ENCODE measurements around the gene ARHGEF28. TPM values are rescaled to one million over a fixed set of nuclear protein-coding genes. Genes with fewer than 3 reads are reported as not detected.

Gene ARHGEF28
- total and polyA plus RNA-seq, 10 of the 15 experiments (the other 5 are each of a cell fraction or from before 2014, with no cell fraction given), result 0.10 to 0.72 (median 0.22) TPM; not detected in 2

DNA sequence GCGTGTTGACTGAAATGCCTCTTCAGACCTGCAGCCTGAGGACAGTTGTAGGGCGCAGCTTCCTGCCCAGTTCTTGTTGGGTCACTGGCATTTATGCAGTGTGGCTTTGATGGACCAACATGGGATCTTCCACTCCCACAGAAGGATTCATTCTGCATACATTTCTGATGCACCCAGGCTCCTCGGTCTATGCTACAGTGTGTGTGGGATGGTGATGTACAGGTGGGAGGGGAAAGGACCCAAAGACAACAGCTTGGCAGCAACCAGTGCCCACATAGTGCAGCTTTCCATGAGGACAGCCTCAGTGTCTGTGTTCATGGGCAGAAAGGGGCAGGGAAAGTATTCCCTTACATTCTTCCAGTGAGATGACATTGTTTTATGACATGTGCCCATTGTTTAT, 237.9 kb downstream of the ARHGEF28 start:
- no peak for ATAC-seq
- 15% methylated on average over 3 of the region's 3 CpGs for WGBS (ENCODE audit: insufficient coverage, insufficient replicate concordance, low lambda C conversion rate, missing lambda C conversion rate)
- Histone ChIP-seq H3K79me2 (ENCODE audit: control insufficient read depth, insufficient read depth, low read length) (no peaks in the 10 kb centered on the region), H3K9ac (ENCODE audit: control insufficient read depth, insufficient read depth, low read length) (no peak overlapping the region), H2AFZ (ENCODE audit: control insufficient read depth, low read depth, low read length) (no peak overlapping the region), H3K4me2 (ENCODE audit: control insufficient read depth, insufficient read depth) (no peak overlapping the region), H3K27me3 (replicated peaks in 1 of 2; ENCODE audit: control insufficient read depth in 2 of 2, insufficient read depth in 2 of 2, low read length in 1 of 2) (no peaks in the 10 kb centered on the region), H3K27ac (ENCODE audit: control insufficient read depth, insufficient read depth) (no peak overlapping the region), H3K36me3 (ENCODE audit: control insufficient read depth in 2 of 2, insufficient read depth in 2 of 2, low read length in 1 of 2) (no peaks in the 10 kb centered on the region; a peak in 1 of 4 replicates), H3K9me3 (replicated peaks; ENCODE audit: control insufficient read depth, insufficient read depth, low read length) (no peaks in the 10 kb centered on the region), H3K4me1 (ENCODE audit: control insufficient read depth, insufficient read depth, low read length) (no peaks in the 10 kb centered on the region), H3K4me3 (no peak overlapping the region), H4K20me1 (ENCODE audit: control insufficient read depth, insufficient read depth) (no peaks in the 10 kb centered on the region)
- SMC1A ChIA-PET (ENCODE audit: uncharacterized antibody, unreplicated experiment), result interaction anchor here (1.1 kb wide), 1 partner anchor 9 kb away, joined by 4 read pairs; no protein-coding TSS in a partner anchor
- intact Hi-C loops (cut with micrococcal nuclease; ENCODE audit: unreplicated experiment) (no loop called here), in situ Hi-C loops (cut with MboI) (no loop called here)
- no TSS peak for BruUV-seq (replicated peaks)
- POLR2A ChIA-PET, result no interaction called here
- TF ChIP-seq POLR2AphosphoS2 (IDR thresholded peaks at IDR 0.05; ENCODE audit: low read depth, low read length) (no peak), NBN (IDR thresholded peaks at IDR 0.05) (no peak), CREB1 (IDR thresholded peaks at IDR 0.05; ENCODE audit: low read depth) (no peak)
- CTCF ChIA-PET, result no interaction called here
- no peak for DNase-seq (ENCODE audit: low read depth, low spot score)
- no peak for FAIRE-seq
- RAD21 ChIA-PET (ENCODE audit: unreplicated experiment), result no interaction called here

DNA sequence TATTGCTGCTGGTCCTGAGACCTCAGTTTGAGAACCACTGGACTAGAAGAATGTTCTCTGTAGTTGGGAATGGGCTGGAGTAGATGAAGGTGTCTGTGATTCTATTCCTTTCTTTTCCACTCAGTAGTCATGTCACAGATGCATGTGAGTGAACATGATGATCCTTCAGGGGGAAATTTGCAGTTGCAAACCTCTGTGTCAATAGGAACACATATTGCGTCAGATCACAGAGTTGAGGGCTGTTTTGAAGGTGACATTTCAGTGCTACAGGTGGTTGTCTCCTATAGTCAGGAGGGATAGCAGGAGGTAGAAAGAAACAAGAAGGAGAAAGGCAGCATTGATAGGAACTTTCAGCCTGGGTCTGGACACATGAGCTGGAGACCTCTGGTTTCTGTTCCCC, 239.3 kb downstream of the ARHGEF28 start:
- Histone ChIP-seq H2AFZ (ENCODE audit: control insufficient read depth, low read depth, low read length) (no peak overlapping the region), H3K36me3 (ENCODE audit: control insufficient read depth in 2 of 2, insufficient read depth in 2 of 2, low read length in 1 of 2) (no peaks in the 10 kb centered on the region; a peak in 1 of 4 replicates), H4K20me1 (ENCODE audit: control insufficient read depth, insufficient read depth) (no peaks in the 10 kb centered on the region), H3K27ac (ENCODE audit: control insufficient read depth, insufficient read depth) (no peak overlapping the region), H3K27me3 (replicated peaks in 1 of 2; ENCODE audit: control insufficient read depth in 2 of 2, insufficient read depth in 2 of 2, low read length in 1 of 2) (no peaks in the 10 kb centered on the region), H3K4me1 (ENCODE audit: control insufficient read depth, insufficient read depth, low read length) (no peaks in the 10 kb centered on the region), H3K4me2 (ENCODE audit: control insufficient read depth, insufficient read depth) (no peak overlapping the region), H3K4me3 (no peak overlapping the region), H3K79me2 (ENCODE audit: control insufficient read depth, insufficient read depth, low read length) (no peaks in the 10 kb centered on the region), H3K9me3 (replicated peaks; ENCODE audit: control insufficient read depth, insufficient read depth, low read length) (no peaks in the 10 kb centered on the region), H3K9ac (ENCODE audit: control insufficient read depth, insufficient read depth, low read length) (no peak overlapping the region)
- intact Hi-C loops (cut with micrococcal nuclease; ENCODE audit: unreplicated experiment), result no loop called here
- ChIA-PET SMC1A (ENCODE audit: uncharacterized antibody, unreplicated experiment) (no interaction called here), CTCF (interaction anchor here (1.1 kb wide), 1 partner anchor 19 kb away, joined by 3 read pairs; no protein-coding TSS in a partner anchor), RAD21 (ENCODE audit: unreplicated experiment) (no interaction called here), POLR2A (no interaction called here)
- DNase-seq (ENCODE audit: low read depth, low spot score) (no peak), FAIRE-seq (no peak), ATAC-seq (no peak)
- in situ Hi-C loops (cut with MboI), result no loop called here
- no TSS peak for BruUV-seq (replicated peaks)
- WGBS (ENCODE audit: insufficient coverage, insufficient replicate concordance, low lambda C conversion rate, missing lambda C conversion rate), result 92% methylated on average over 1 of the region's 1 CpG
- no peak for TF ChIP-seq PAX5 (IDR thresholded peaks at IDR 0.05; ENCODE audit: borderline replicate concordance, low read depth, low read length)
- no peak for TF ChIP-seq NR2F1 (conservative IDR thresholded peaks at IDR 0.05)
- no peak for TF ChIP-seq SP1 (IDR thresholded peaks at IDR 0.05; ENCODE audit: low read depth, low read length)
- no peak for TF ChIP-seq NFYA (IDR thresholded peaks at IDR 0.05; ENCODE audit: borderline replicate concordance, low read depth, low read length)
- TF ChIP-seq POLR2AphosphoS2 (IDR thresholded peaks at IDR 0.05; ENCODE audit: low read depth, low read length), result no peak
- TF ChIP-seq, protein P1, sequence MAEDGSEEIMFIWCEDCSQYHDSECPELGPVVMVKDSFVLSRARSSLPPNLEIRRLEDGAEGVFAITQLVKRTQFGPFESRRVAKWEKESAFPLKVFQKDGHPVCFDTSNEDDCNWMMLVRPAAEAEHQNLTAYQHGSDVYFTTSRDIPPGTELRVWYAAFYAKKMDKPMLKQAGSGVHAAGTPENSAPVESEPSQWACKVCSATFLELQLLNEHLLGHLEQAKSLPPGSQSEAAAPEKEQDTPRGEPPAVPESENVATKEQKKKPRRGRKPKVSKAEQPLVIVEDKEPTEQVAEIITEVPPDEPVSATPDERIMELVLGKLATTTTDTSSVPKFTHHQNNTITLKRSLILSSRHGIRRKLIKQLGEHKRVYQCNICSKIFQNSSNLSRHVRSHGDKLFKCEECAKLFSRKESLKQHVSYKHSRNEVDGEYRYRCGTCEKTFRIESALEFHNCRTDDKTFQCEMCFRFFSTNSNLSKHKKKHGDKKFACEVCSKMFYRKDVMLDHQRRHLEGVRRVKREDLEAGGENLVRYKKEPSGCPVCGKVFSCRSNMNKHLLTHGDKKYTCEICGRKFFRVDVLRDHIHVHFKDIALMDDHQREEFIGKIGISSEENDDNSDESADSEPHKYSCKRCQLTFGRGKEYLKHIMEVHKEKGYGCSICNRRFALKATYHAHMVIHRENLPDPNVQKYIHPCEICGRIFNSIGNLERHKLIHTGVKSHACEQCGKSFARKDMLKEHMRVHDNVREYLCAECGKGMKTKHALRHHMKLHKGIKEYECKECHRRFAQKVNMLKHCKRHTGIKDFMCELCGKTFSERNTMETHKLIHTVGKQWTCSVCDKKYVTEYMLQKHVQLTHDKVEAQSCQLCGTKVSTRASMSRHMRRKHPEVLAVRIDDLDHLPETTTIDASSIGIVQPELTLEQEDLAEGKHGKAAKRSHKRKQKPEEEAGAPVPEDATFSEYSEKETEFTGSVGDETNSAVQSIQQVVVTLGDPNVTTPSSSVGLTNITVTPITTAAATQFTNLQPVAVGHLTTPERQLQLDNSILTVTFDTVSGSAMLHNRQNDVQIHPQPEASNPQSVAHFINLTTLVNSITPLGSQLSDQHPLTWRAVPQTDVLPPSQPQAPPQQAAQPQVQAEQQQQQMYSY (CRISPR knock-in tag; IDR thresholded peaks at IDR 0.05), result no peak
- TF ChIP-seq, protein P2, sequence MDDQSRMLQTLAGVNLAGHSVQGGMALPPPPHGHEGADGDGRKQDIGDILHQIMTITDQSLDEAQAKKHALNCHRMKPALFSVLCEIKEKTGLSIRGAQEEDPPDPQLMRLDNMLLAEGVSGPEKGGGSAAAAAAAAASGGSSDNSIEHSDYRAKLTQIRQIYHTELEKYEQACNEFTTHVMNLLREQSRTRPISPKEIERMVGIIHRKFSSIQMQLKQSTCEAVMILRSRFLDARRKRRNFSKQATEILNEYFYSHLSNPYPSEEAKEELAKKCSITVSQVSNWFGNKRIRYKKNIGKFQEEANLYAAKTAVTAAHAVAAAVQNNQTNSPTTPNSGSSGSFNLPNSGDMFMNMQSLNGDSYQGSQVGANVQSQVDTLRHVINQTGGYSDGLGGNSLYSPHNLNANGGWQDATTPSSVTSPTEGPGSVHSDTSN (IDR thresholded peaks at IDR 0.05; ENCODE audit: insufficient replicate concordance, low read depth, low read length), result no peak
- TF ChIP-seq, protein P3, sequence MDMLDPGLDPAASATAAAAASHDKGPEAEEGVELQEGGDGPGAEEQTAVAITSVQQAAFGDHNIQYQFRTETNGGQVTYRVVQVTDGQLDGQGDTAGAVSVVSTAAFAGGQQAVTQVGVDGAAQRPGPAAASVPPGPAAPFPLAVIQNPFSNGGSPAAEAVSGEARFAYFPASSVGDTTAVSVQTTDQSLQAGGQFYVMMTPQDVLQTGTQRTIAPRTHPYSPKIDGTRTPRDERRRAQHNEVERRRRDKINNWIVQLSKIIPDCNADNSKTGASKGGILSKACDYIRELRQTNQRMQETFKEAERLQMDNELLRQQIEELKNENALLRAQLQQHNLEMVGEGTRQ (IDR thresholded peaks at IDR 0.05; ENCODE audit: borderline replicate concordance, low read depth, low read length), result no peak
- TF ChIP-seq, protein P4, sequence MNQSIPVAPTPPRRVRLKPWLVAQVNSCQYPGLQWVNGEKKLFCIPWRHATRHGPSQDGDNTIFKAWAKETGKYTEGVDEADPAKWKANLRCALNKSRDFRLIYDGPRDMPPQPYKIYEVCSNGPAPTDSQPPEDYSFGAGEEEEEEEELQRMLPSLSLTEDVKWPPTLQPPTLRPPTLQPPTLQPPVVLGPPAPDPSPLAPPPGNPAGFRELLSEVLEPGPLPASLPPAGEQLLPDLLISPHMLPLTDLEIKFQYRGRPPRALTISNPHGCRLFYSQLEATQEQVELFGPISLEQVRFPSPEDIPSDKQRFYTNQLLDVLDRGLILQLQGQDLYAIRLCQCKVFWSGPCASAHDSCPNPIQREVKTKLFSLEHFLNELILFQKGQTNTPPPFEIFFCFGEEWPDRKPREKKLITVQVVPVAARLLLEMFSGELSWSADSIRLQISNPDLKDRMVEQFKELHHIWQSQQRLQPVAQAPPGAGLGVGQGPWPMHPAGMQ (IDR thresholded peaks at IDR 0.05; ENCODE audit: borderline replicate concordance), result no peak

All from GM12878 (cell line).